Loucy (cell line): ENCODE measurements around the gene ACSS2.

Source experiments
- H2AFZ ChIP-seq: fragments of 200-600 bp; sonication (generic); 2 replicates; pipeline ENCODE4 v1.6.0; 2016; ENCODE audit warnings: antibody characterized with exemption, mild to moderate bottlenecking, low read length, moderate library complexity
- H3F3A ChIP-seq: fragments of 200-600 bp; 2 replicates; pipeline ENCODE4 v1.6.0; 2016; ENCODE audit warnings: antibody characterized with exemption, low read depth, mild to moderate bottlenecking
- H3K27me3 ChIP-seq: fragments of 200-600 bp; sonication (generic); 2 replicates; pipeline ENCODE4 v1.6.1; 2014; ENCODE audit warnings: low read length, mild to moderate bottlenecking; ENCODE audit not compliant: insufficient read depth, poor library complexity, severe bottlenecking
- H3K36me3 ChIP-seq: fragments of 200-600 bp; sonication (generic); 2 replicates; pipeline ENCODE4 v1.6.1; 2016; ENCODE audit warnings: low read length; ENCODE audit not compliant: insufficient read depth
- H3K4me1 ChIP-seq: fragments of 200-600 bp; sonication (generic); 2 replicates; pipeline ENCODE4 v1.5.1; 2014; ENCODE audit warnings: low read length, mild to moderate bottlenecking; ENCODE audit not compliant: insufficient read depth, poor library complexity, severe bottlenecking
- H3K4me2 ChIP-seq: fragments of 200-600 bp; sonication (generic); 2 replicates; pipeline ENCODE4 v1.6.0; 2014; ENCODE audit warnings: antibody characterized with exemption, low read length, low read depth, mild to moderate bottlenecking; ENCODE audit not compliant: poor library complexity, severe bottlenecking
- H3K4me3 ChIP-seq: fragments of 200-600 bp; sonication (generic); 2 replicates; pipeline ENCODE4 v1.5.1; 2014; ENCODE audit warnings: low read length, mild to moderate bottlenecking, mixed read lengths; ENCODE audit not compliant: poor library complexity, severe bottlenecking
- H3K79me2 ChIP-seq: fragments of 200-600 bp; sonication (generic); 2 replicates; pipeline ENCODE4 v1.6.1; 2014; ENCODE audit warnings: low read length; ENCODE audit not compliant: insufficient read depth
- H3K9ac ChIP-seq: fragments of 200-600 bp; sonication (generic); 2 replicates; pipeline ENCODE4 v1.6.0; 2014; ENCODE audit warnings: mild to moderate bottlenecking, low read depth, low read length, moderate library complexity; ENCODE audit not compliant: poor library complexity, severe bottlenecking
- H3K9me2 ChIP-seq: fragments of 200-600 bp; sonication (generic); replicated peaks from 2 replicates; pipeline ENCODE4 v1.6.1; 2016; ENCODE audit warnings: low read depth, low read length, mixed read lengths
- H3K9me3 ChIP-seq: fragments of 200-600 bp; sonication (generic); 2 replicates; pipeline ENCODE4 v1.6.1; 2014; ENCODE audit warnings: mild to moderate bottlenecking, antibody characterized with exemption, low read length, low read depth; ENCODE audit not compliant: insufficient read depth
- H4K20me1 ChIP-seq: fragments of 200-600 bp; sonication (generic); 2 replicates; pipeline ENCODE4 v1.6.0; 2014; ENCODE audit warnings: antibody characterized with exemption, low read length, mild to moderate bottlenecking; ENCODE audit not compliant: insufficient read depth, poor library complexity, severe bottlenecking
- CTCF ChIP-seq: fragments of 200-600 bp; sonication (generic); conservative IDR thresholded peaks from 2 replicates; pipeline ENCODE4 v1.5.1; 2014; ENCODE audit warnings: mild to moderate bottlenecking, antibody characterized with exemption, low read length
- EZH2phosphoT487 ChIP-seq: fragments of 200-600 bp; IDR thresholded peaks from 2 replicates; pipeline ENCODE4 v1.6.1; 2018; ENCODE audit warnings: antibody characterized with exemption, mild to moderate bottlenecking, moderate library complexity, borderline replicate concordance

Gene ACSS2

GRCh38 chr20:34925341-34925740 is 48.9 kb downstream of the ACSS2 start:
- H3K9ac ChIP-seq, result no peak overlapping the region
- peaks cover 8% of the 10 kb centered on the region for H3K4me1 ChIP-seq
- H3K36me3 ChIP-seq, result peaks cover 15% of the 10 kb centered on the region; the same call in 1 of the 2 replicates
- H3K4me2 ChIP-seq, result no peak overlapping the region
- no peaks in the 10 kb centered on the region for H3F3A ChIP-seq
- no peaks in the 10 kb centered on the region for H3K9me2 ChIP-seq
- H3K27me3 ChIP-seq, result no peaks in the 10 kb centered on the region
- no peaks in the 10 kb centered on the region for H3K9me3 ChIP-seq
- H4K20me1 ChIP-seq, result no peaks in the 10 kb centered on the region
- TF ChIP-seq CTCF, result no peak
- no peak for TF ChIP-seq EZH2phosphoT487
- no peak overlapping the region for H2AFZ ChIP-seq
- no peak overlapping the region for H3K4me3 ChIP-seq
- H3K79me2 ChIP-seq, result no peaks in the 10 kb centered on the region

GRCh38 chr20:34925981-34926380 is 49.6 kb downstream of the ACSS2 start:
- Histone ChIP-seq H2AFZ (no peak overlapping the region), H3K79me2 (no peaks in the 10 kb centered on the region), H3K4me1 (peaks cover 8% of the 10 kb centered on the region), H3K4me2 (no peak overlapping the region), H3K9ac (no peak overlapping the region), H3K9me2 (no peaks in the 10 kb centered on the region), H3K4me3 (no peak overlapping the region), H4K20me1 (no peaks in the 10 kb centered on the region), H3K36me3 (peaks cover 14% of the 10 kb centered on the region; the same call in 1 of the 2 replicates), H3K27me3 (no peaks in the 10 kb centered on the region), H3F3A (no peaks in the 10 kb centered on the region), H3K9me3 (no peaks in the 10 kb centered on the region)
- TF ChIP-seq CTCF (no peak), EZH2phosphoT487 (no peak)

DNA sequence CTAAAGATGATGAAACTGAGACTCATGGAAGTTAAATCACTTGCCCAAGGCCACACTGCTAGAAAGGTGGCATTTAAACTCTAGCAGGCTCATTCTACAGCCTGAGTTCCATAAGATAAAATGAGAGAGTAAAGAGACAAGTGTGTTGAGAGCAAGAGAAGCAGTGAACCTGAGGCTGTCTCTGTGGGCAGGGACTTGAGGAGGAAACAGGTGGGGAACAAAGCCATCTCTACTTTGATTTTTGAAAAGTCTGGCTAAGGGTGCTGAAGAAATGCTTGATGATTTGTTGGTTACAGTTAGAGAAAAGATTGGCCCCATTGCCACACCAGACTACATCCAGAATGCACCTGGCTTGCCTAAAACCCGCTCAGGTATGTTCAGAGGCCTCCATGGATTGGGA is 50.2 kb downstream of the ACSS2 start:
- Histone ChIP-seq H3K4me3 (no peak overlapping the region), H3K4me2 (no peak overlapping the region), H3K4me1 (peaks cover 8% of the 10 kb centered on the region), H3K9me2 (no peaks in the 10 kb centered on the region), H3K27me3 (no peaks in the 10 kb centered on the region), H4K20me1 (no peaks in the 10 kb centered on the region), H3K36me3 (peaks cover 15% of the 10 kb centered on the region; the same call in 1 of the 2 replicates), H3K9ac (no peak overlapping the region), H3K79me2 (no peaks in the 10 kb centered on the region), H3K9me3 (no peaks in the 10 kb centered on the region), H2AFZ (no peak overlapping the region), H3F3A (no peaks in the 10 kb centered on the region)
- TF ChIP-seq EZH2phosphoT487, result no peak
- no peak for TF ChIP-seq CTCF
